HG02943 (cell line): ENCODE measurements around the gene STK38L.
A peak's percentile ranks its signal among the peaks of the same experiment; 100 is the strongest.

Experiments used
- ATAC-seq: cut with Tn5 transposase; IDR thresholded peaks from one replicate; pipeline ENCODE4 v1.9.1; 2021; ENCODE audit warnings: mild to moderate bottlenecking, low read depth, moderate library complexity; ENCODE audit not compliant: unreplicated experiment

STK38L gene

DNA sequence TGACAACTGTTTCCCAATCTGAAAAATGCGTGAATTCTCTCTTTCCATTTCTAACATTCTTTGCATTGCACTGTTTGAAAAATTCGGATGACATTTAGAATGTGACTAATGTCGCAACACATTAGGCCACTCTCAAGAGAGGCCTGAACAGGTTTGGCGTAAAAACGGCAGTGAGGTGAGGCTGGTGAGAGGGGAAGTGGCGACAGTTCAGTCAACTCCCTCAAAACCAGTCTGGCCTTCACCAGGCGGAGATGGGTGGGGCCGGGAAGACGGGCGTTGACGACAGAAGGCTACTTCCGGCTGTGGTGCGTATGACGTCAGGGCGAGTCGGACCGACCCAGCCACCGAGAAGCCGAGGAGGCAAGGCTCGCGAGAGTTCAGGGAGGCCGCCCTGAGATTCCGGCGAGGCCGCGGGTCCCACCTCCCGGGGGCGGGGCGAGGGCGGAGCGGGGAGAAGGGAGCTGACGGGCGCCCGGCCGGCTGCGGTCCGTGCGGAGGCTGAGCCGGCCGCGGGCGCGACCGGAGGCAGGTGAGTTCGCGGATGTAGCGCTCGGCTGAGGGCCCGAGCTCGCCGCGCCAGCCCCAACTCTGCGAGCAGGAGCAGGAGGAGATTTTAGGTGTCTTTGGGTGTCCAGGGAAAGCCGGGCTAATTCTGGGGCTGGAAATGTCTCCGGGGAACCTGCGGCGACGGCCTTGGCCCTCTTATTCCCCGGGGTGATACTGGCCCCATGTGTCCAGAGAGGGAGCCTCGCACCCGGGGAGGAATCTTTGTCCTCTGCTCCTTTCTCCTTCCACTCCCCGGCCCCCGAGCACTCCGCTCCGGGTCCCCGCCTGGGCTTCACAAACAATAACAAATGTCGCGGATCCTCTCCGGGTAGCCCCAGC lies at the start of gene STK38L:
TSS of gene STK38L (plus strand) at position 483 of the 885 bp plus-strand sequence. CDS start 53,435 bp downstream, outside the sequence.
- ATAC-seq = peak; percentile 91

DNA sequence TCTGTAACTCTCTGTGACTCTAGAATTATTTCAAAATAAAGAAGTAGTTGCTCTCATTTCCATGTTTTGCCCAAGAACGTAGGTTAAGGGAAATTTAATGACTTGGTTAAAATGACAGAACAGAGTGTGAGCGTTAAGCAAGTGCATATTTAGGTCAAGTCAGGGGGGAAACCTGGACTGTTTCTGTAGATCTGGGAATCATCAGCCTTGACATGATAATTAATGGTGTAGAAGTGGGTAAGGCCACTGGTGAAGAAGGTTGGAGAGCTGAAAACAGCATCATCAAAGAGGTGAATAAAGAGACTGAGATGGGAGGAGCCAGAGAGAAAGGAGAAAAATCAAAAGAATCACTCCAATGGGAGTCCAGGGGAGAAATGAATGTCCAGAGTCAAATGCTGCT lies 49.4 kb upstream of the STK38L start:
- ATAC-seq = no peak

DNA sequence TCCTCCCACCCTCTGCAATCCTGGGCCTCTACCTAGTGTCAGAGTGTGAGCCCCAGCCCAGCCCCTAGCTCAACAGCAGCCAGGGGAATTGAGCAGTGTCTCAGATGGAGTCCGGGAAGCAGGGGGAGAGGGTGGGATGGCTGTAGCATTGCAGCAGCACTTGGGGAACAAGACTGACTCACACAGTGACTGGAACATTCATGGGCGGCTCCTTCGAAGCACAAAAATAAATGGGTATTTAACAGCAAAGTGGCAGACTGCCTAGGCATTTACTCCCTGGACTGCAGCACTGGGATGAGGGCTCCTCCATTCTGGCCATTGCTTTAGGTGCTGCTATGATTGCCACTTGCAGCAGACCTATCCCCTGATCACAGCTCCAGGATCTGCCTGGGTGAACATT lies 46.0 kb upstream of the STK38L start:
- no peak for ATAC-seq

DNA sequence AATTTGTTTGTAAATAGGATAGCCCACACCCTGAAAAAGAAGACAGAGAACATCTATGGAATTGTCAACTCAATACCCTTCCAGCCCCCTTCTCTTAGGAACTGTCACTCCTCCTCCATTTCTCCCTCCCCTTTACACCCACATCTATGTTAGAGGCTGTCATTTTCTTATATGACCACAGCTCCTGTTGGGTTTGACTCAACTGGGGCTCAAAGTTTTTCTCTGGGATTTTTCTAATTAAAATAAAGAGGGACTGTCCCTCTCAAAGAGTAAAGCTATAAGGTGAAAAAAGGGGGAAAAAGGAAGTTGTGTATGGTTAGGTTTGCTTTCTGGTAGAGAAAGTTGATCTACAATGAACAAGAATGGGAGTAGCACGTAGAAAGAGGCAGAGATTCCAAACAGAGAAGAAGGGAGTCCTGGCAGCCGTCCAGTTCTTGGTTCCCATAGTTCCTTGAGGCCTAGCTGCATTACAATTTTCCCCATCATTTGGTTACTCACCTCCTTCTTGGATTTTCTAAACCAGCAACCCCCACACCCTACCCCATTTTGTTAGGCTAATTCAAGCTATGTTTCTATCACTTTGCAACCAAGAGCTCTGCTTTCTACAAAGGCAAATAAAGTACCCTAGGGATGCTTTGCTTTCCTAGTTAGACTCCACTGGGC lies 44.3 kb upstream of the STK38L start:
- ATAC-seq = no peak

GRCh38 chr12:27201169-27201568 lies 42.9 kb upstream of the STK38L start:
- ATAC-seq = no peak

GRCh38 chr12:27206801-27207502 lies 37.1 kb upstream of the STK38L start:
- no peak for ATAC-seq

DNA sequence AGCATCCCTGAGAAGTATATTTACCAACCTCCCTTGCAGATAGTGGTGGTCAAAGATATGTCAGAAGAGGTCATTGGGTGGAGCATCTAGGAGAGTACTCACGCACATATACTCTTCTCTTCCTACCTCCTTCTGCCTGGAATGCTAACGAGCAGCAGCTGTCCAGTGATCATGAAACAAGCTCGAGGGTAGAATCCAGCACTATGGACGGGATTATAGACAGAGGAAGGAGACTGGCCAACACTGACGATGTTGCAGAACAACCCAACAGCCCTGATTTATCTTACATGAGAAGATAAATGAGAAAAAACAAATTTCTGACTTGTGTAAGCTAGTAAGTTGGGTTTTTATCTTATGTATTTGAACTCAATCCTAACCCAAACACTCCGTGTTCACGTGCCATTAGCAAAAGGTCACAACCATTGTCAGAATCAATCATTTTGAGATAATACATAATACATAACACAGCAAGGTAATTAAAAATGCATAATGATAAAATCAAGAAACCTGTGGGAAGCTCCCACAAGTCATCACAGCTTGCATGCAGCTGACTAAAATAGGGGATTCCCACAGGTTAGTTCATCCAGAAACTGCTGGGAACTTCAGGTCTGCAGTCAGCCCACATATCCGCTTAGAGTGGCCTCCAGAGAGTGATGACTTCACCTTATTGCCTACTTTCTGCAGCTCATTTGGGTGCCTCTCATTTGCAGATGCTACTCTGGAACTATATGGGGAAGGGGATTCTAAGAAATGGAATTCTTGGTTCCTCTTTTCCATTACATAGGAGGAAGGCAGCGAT lies 36.3 kb upstream of the STK38L start:
- ATAC-seq = peak; percentile 61

GRCh38 chr12:27208414-27208750 lies 35.7 kb upstream of the STK38L start:
- peak; percentile 12 for ATAC-seq

DNA sequence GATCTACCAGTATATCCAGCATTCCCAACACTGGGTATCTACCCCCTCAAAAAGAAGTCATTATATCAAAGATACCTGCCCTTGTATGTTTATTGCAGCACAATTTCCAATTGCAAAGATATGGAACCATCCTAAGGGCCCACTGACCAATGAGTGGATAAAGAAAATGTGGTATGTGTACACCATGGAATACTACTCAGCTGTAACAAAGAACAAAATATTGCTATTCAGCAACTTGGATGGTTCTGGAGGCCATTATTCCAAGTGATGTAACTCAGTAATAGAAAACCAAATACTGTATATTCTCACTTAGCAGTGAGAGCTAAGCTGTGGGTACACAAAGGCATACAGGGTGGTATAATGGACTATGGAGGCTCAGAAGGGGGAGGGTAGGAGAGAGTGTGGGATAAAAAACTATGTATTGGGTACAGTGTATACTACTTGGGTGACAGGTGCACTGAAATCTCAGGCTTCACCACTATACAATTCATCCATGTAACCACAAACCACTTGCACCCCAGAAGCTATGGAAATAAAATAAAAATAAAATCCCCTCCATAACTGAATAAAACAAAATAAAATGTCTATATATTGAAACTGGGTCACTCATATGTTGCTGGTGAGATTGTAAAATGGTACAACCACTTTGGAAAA lies 34.7 kb upstream of the STK38L start:
- no peak for ATAC-seq

DNA sequence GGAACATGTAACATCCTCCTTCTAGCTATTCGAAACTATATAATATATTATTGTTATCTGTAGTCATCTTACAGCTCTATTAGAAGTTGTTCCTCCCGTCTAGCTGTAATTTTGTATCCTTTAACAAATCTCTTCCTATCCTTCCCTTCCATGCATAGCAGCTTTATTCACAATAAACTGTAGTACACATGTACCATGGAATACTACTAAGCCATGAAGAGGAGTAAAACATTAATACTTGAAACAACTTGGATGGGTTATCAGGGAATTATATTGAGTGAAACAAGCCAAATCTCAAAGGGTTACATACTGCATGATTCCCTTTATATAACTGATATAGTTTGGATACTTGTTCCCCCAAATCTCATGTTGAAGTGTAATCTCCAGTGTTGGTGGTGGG lies 33.9 kb upstream of the STK38L start:
- no peak for ATAC-seq

- ATAC-seq = no peak
Measured at GRCh38 chr12:27212861-27213260, 31.2 kb upstream of the STK38L start.

- no peak for ATAC-seq
Measured at GRCh38 chr12:27213304-27213703, 30.8 kb upstream of the STK38L start.

- ATAC-seq = no peak
Measured at GRCh38 chr12:27213830-27214787, 30.0 kb upstream of the STK38L start.

DNA sequence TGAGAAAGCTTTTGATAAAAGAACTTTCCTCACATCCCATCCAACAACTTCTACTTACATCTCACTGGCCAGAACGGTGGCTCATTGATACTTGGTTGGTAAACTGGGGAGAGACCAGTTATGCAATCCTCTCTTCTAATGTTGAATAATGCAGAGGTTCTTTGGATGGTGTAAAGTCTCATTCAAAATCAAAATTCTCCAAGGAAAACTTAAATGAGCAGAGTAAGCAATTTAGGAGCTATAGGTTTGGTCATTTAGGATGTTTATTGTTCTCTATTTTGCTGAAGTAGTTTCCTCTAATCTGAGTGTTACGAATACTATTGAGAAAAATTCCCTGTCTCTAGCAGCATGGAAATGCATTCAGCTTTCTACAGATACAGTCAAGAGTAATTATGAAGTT lies 26.5 kb upstream of the STK38L start:
- no peak for ATAC-seq

DNA sequence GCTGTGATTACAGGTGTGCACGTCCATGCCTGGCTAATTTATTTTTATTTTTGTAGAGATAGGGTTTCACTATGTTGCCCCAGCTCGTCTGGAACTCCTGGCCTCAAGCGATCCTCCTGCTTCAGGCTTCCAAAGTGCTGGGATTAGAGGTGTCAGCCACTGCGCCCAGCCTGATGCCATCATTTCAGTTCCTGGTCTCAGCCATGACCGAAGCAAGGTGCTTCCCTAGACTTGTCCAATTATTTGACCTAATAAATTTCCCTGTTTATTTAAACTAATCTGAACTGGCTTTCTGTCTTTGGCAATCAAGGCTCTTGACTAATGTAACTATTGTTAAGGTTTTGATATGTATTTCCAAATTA lies 24.4 kb upstream of the STK38L start:
- no peak for ATAC-seq

DNA sequence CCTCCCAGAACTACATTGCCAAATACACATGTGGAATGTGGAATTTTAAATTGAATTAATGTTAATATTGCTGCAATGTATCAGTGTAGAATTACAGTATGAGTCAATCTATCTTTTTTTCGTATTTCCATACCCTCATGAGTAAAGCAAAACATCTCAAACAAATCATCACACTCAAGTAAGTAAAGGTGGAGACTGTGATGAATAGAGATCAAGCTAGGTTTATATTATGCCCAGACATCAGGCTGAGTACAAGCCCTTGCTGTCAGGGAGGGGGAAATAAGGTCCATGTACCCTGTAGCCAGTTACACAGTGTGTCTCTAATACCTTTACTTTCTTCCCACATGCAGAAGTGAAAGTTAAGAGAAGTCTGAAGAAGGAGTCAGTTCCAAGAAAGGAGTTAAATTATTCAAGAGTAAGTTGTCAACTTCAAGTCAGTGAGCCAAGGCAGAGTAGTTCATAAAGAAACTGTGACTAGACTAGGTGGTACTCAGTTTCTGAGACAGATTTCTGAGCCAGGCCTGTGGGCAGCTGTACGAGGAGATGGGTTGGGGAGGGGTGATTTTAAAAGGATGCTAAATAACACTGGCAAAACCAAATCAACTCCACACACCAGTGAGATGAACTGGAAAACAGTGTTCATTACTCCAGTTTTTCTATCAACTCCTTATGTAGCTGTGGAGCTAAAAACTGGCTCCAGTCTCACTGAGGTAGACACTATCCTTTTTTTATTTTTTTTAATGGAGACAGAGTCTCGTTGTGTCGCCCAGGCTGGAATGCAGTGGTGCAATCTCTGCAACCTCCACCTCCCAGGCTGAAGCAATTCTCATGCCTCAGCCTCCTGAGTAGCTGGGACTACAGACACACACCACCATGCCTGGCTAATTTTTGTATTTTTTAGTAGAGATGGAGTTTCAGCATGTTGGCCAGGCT lies 23.8 kb upstream of the STK38L start:
- ATAC-seq = peak; percentile 62

- ATAC-seq = no peak
Measured at GRCh38 chr12:27220988-27221345, 23.1 kb upstream of the STK38L start.
